NCI-H526 (cell line): ENCODE measurements around the gene TPTE2.
"Not testable (repeated sequence)": the region's sequence is repeated elsewhere in the genome, so short reads cannot be mapped to it uniquely, and the experiment has no call there.

Experiments used
- DNase-seq, 2 experiments: peaks; one replicate each; lab custom pipeline; 2025; lab: John Stamatoyannopoulos, UW

TPTE2 gene

GRCh38 chr13:19567820-19568534, 6.6 kb upstream of the TPTE2 start:
- no peak for DNase-seq

GRCh38 chr13:19561585-19561984, 253 bp upstream of the TPTE2 start:
- DNase-seq, result no peak

GRCh38 chr13:19560672-19561071, 660 bp downstream of the TPTE2 start:
- not testable (repeated sequence) for DNase-seq

GRCh38 chr13:19559739-19560138, 1.6 kb downstream of the TPTE2 start:
- not testable (repeated sequence) for DNase-seq

- not testable (repeated sequence) for DNase-seq
These were observed 4.0 kb downstream of the TPTE2 start for GRCh38 chr13:19557287-19557686.

GRCh38 chr13:19549245-19549644, 12.1 kb downstream of the TPTE2 start:
- DNase-seq, result peak in 1 of 2 experiments; percentile 3

- not testable (repeated sequence) for DNase-seq
These were observed 35.7 kb downstream of the TPTE2 start for GRCh38 chr13:19525634-19526033.

GRCh38 chr13:19519049-19519448, 42.3 kb downstream of the TPTE2 start:
- DNase-seq, result no peak

GRCh38 chr13:19507623-19508022, 53.7 kb downstream of the TPTE2 start:
- not testable (repeated sequence) for DNase-seq

- peak in 1 of 2 experiments; percentile 20 for DNase-seq
These were observed 101.2 kb downstream of the TPTE2 start for GRCh38 chr13:19460126-19460525.

GRCh38 chr13:19439056-19439686, 122.2 kb downstream of the TPTE2 start:
- peak; percentile 29 to 77 for DNase-seq

GRCh38 chr13:19437780-19438179, 123.6 kb downstream of the TPTE2 start:
- not testable (repeated sequence) for DNase-seq

GRCh38 chr13:19422236-19422635, 139.1 kb downstream of the TPTE2 start:
- not testable (repeated sequence) for DNase-seq

- not testable (repeated sequence) for DNase-seq
These were observed 148.8 kb downstream of the TPTE2 start for GRCh38 chr13:19412494-19412893.

- not testable (repeated sequence) for DNase-seq
These were observed 178.4 kb downstream of the TPTE2 start for GRCh38 chr13:19382746-19383511.

- DNase-seq, result no peak
These were observed 179.2 kb downstream of the TPTE2 start for GRCh38 chr13:19382111-19382510.
